Liver (tissue), 9 donors: ENCODE results near the gene PAIP2. TPM values are rescaled to one million over a fixed set of nuclear protein-coding genes. Genes with fewer than 3 reads are reported as not detected.

ENCODE experiments used
- DNase-seq: peaks from one replicate; pipeline ENCODE4 v3.0.0-alpha.2; 2017; ENCODE audit warnings: low spot score
- H3K27ac ChIP-seq, 2 donors: one replicate each; pipeline ENCODE4 v1.7.0; 2013; ENCODE audit warnings: inconsistent platforms in 2 of 2, low read length in 2 of 2, control low read depth in 1 of 2, low read depth in 1 of 2, mild to moderate bottlenecking in 1 of 2
- H3K27me3 ChIP-seq, 4 donors: one replicate each; pipeline versions ENCODE4 v1.6.1 to v1.7.0; 2013; ENCODE audit warnings: low read length in 3 of 4, inconsistent platforms in 1 of 4, mild to moderate bottlenecking in 1 of 4, moderate library complexity in 1 of 4; ENCODE audit not compliant: control insufficient read depth in 4 of 4, insufficient read depth in 4 of 4
- H3K36me3 ChIP-seq, 4 donors: one replicate each; pipeline versions ENCODE4 v1.6.1 to v1.7.0; 2013; ENCODE audit warnings: low read length in 3 of 4, mild to moderate bottlenecking in 3 of 4, low read depth in 1 of 4, moderate library complexity in 1 of 4; ENCODE audit not compliant: control insufficient read depth in 4 of 4, insufficient read depth in 3 of 4
- H3K4me1 ChIP-seq, 4 donors: one replicate each; pipeline versions ENCODE4 v1.6.1 to v1.7.0; 2013; ENCODE audit warnings: low read length in 3 of 4, mild to moderate bottlenecking in 3 of 4, moderate library complexity in 1 of 4; ENCODE audit not compliant: control insufficient read depth in 4 of 4, insufficient read depth in 4 of 4
- H3K4me3 ChIP-seq, 3 donors: one replicate each; pipeline versions ENCODE4 v1.6.1 to v1.7.0; 2013; ENCODE audit warnings: low read length in 3 of 3, control low read depth in 1 of 3, low read depth in 1 of 3, mild to moderate bottlenecking in 1 of 3
- H3K9ac ChIP-seq, 2 donors: one replicate each; pipeline ENCODE4 v1.7.0; 2013; ENCODE audit warnings: low read length in 2 of 2, mild to moderate bottlenecking in 2 of 2, moderate library complexity in 2 of 2, control low read depth in 1 of 2, low read depth in 1 of 2
- H3K9me3 ChIP-seq, 4 donors: one replicate each; pipeline versions ENCODE4 v1.6.1 to v1.7.0; 2013; ENCODE audit warnings: low read length in 3 of 4; ENCODE audit not compliant: control insufficient read depth in 4 of 4
- EGR1 ChIP-seq, 2 donors: IDR thresholded peaks; 2 replicates each; pipeline ENCODE4 v1.6.1; 2016 to 2018; ENCODE audit warnings: antibody characterized with exemption in 2 of 2, low read depth in 2 of 2
- FOXA1 ChIP-seq: IDR thresholded peaks from 2 replicates; pipeline ENCODE4 v1.6.1; 2016; ENCODE audit warnings: antibody characterized with exemption
- FOXA2 ChIP-seq: IDR thresholded peaks from 2 replicates; pipeline ENCODE4 v1.6.1; 2016; ENCODE audit warnings: antibody characterized with exemption
- GABPA ChIP-seq, 2 donors: IDR thresholded peaks in 1 of 2; conservative IDR thresholded peaks in 1 of 2; 2 replicates each; pipeline ENCODE4 v1.6.1; 2016; ENCODE audit warnings: antibody characterized with exemption in 2 of 2, mild to moderate bottlenecking in 1 of 2, moderate library complexity in 1 of 2
- HNF4A ChIP-seq, 2 donors: conservative IDR thresholded peaks; 2 replicates each; pipeline ENCODE4 v1.6.1; 2016; ENCODE audit warnings: antibody characterized with exemption in 2 of 2, mild to moderate bottlenecking in 2 of 2
- HNF4G ChIP-seq: IDR thresholded peaks from 2 replicates; pipeline ENCODE4 v1.6.1; 2016; ENCODE audit warnings: antibody characterized with exemption
- RAD21 ChIP-seq, 2 donors: IDR thresholded peaks; 2 replicates each; pipeline ENCODE4 v1.6.1; 2016; ENCODE audit warnings: antibody characterized with exemption in 2 of 2, mild to moderate bottlenecking in 2 of 2
- RXRA ChIP-seq, 2 donors: IDR thresholded peaks; 2 replicates each; pipeline ENCODE4 v1.6.1; 2017 to 2018; ENCODE audit warnings: antibody characterized with exemption in 2 of 2, mild to moderate bottlenecking in 1 of 2
- SP1 ChIP-seq: IDR thresholded peaks from 2 replicates; pipeline ENCODE4 v1.6.1; 2018; ENCODE audit warnings: antibody characterized with exemption, mild to moderate bottlenecking
- TAF1 ChIP-seq: conservative IDR thresholded peaks from 2 replicates; pipeline ENCODE4 v1.6.1; 2016; ENCODE audit warnings: antibody characterized with exemption, mild to moderate bottlenecking
- YY1 ChIP-seq: IDR thresholded peaks from 2 replicates; pipeline ENCODE4 v1.6.1; 2016; ENCODE audit warnings: antibody characterized with exemption, mild to moderate bottlenecking
- WGBS: extraction: QIAGEN DNeasy Blood & Tissue Kit; methylation state at CpG from one replicate; pipeline ENCODE4 v1.1.7; 2013; 5-methylcytosine and 5-hydroxymethylcytosine counted together
- polyA plus RNA-seq, 2 donors: library from polyadenylated mRNA; stranded (reverse) in 1 of 2; unstranded in 1 of 2; fragments of 200-250 nt in 1 of 2; fragments of >200 nt in 1 of 2; fragmentation: Nextera tagmentation in 1 of 2; extraction: Ambion mirVana in 1 of 2; gene quantifications; one replicate each; pipeline versions ENCODE4 v1.2.1 to v1.2.3, GENCODE V29; 2013 to 2015
- total RNA-seq, 2 donors: library from RNA; depleted of rRNA; stranded (reverse); fragments of >200 nt; gene quantifications; one replicate each; pipeline ENCODE4 v1.2.3, GENCODE V29; 2014
- TF ChIP-seq, protein P1 (sequence below): IDR thresholded peaks from 2 replicates; pipeline ENCODE4 v1.6.1; 2016; ENCODE audit warnings: antibody characterized with exemption
- TF ChIP-seq, protein P2 (sequence below): IDR thresholded peaks from 2 replicates; pipeline ENCODE4 v1.6.1; 2016; ENCODE audit warnings: antibody characterized with exemption
- TF ChIP-seq, protein P3 (sequence below): fragments of 150-350 bp; IDR thresholded peaks from 2 replicates; pipeline ENCODE4 v1.5.1; 2017; ENCODE audit warnings: improper control_type of control experiment, low read depth, low read length; ENCODE audit not compliant: missing input control
- TF ChIP-seq, protein P4 (sequence below): IDR thresholded peaks from 2 replicates; pipeline ENCODE4 v1.6.1; 2016; ENCODE audit warnings: antibody characterized with exemption, mild to moderate bottlenecking
- TF ChIP-seq, protein P5 (sequence below): IDR thresholded peaks from 2 replicates; pipeline ENCODE4 v1.6.1; 2016; ENCODE audit warnings: antibody characterized with exemption
- donor health status: healthy.
- donor health status: healthy.
- donor health status: healthy.
- donor health status: healthy.
- donor health status: healthy.

Gene PAIP2
- total and polyA plus RNA-seq, 4 donors: 41.5 to 63.2 (median 45.1) TPM

- H3K9ac ChIP-seq: peak overlapping the region in 1 of 2 donors; percentile 52
- peak overlapping the region; percentile 57 to 98 (median 64) for H3K4me3 ChIP-seq
- H3K27ac ChIP-seq: peak overlapping the region; percentile 91 to 99
- H3K36me3 ChIP-seq: no peaks in the 10 kb centered on the region
- TF ChIP-seq RAD21 (IDR thresholded peaks at IDR 0.05) (no peak), FOXA1 (no peak), SP1 (no peak), HNF4G (no peak), FOXA2 (no peak), EGR1 (IDR thresholded peaks at IDR 0.05; ENCODE audit: low read depth in 2 of 2) (no peak), TAF1 (no peak), YY1 (no peak), RXRA (IDR thresholded peaks at IDR 0.05) (no peak), HNF4A (conservative IDR thresholded peaks at IDR 0.05) (no peak), GABPA (IDR thresholded peaks at IDR 0.05 in 1 of 2, conservative IDR thresholded peaks at IDR 0.05 in 1 of 2) (no peak)
- TF ChIP-seq, protein P1, sequence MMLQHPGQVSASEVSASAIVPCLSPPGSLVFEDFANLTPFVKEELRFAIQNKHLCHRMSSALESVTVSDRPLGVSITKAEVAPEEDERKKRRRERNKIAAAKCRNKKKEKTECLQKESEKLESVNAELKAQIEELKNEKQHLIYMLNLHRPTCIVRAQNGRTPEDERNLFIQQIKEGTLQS: no peak
- TF ChIP-seq, protein P2, sequence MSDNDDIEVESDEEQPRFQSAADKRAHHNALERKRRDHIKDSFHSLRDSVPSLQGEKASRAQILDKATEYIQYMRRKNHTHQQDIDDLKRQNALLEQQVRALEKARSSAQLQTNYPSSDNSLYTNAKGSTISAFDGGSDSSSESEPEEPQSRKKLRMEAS: no peak
- TF ChIP-seq, protein P3, sequence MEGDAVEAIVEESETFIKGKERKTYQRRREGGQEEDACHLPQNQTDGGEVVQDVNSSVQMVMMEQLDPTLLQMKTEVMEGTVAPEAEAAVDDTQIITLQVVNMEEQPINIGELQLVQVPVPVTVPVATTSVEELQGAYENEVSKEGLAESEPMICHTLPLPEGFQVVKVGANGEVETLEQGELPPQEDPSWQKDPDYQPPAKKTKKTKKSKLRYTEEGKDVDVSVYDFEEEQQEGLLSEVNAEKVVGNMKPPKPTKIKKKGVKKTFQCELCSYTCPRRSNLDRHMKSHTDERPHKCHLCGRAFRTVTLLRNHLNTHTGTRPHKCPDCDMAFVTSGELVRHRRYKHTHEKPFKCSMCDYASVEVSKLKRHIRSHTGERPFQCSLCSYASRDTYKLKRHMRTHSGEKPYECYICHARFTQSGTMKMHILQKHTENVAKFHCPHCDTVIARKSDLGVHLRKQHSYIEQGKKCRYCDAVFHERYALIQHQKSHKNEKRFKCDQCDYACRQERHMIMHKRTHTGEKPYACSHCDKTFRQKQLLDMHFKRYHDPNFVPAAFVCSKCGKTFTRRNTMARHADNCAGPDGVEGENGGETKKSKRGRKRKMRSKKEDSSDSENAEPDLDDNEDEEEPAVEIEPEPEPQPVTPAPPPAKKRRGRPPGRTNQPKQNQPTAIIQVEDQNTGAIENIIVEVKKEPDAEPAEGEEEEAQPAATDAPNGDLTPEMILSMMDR: no peak
- TF ChIP-seq, protein P4, sequence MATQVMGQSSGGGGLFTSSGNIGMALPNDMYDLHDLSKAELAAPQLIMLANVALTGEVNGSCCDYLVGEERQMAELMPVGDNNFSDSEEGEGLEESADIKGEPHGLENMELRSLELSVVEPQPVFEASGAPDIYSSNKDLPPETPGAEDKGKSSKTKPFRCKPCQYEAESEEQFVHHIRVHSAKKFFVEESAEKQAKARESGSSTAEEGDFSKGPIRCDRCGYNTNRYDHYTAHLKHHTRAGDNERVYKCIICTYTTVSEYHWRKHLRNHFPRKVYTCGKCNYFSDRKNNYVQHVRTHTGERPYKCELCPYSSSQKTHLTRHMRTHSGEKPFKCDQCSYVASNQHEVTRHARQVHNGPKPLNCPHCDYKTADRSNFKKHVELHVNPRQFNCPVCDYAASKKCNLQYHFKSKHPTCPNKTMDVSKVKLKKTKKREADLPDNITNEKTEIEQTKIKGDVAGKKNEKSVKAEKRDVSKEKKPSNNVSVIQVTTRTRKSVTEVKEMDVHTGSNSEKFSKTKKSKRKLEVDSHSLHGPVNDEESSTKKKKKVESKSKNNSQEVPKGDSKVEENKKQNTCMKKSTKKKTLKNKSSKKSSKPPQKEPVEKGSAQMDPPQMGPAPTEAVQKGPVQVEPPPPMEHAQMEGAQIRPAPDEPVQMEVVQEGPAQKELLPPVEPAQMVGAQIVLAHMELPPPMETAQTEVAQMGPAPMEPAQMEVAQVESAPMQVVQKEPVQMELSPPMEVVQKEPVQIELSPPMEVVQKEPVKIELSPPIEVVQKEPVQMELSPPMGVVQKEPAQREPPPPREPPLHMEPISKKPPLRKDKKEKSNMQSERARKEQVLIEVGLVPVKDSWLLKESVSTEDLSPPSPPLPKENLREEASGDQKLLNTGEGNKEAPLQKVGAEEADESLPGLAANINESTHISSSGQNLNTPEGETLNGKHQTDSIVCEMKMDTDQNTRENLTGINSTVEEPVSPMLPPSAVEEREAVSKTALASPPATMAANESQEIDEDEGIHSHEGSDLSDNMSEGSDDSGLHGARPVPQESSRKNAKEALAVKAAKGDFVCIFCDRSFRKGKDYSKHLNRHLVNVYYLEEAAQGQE: no peak
- DNase-seq: no peak
- no peaks in the 10 kb centered on the region for H3K9me3 ChIP-seq
- no peaks in the 10 kb centered on the region for H3K27me3 ChIP-seq
- 3% methylated on average over 17 of the region's 17 CpGs for WGBS
- H3K4me1 ChIP-seq: peaks cover 0 to 20% (median 13%) of the 10 kb centered on the region in 4 donors
Measured at GRCh38 chr5:139341187-139341688, 416 bp upstream of the PAIP2 start.

GRCh38 chr5:139342423-139342723, 719 bp downstream of the PAIP2 start:
- peak overlapping the region; percentile 64 to 98 (median 85) for H3K4me3 ChIP-seq
- no peak for TF ChIP-seq EGR1 (IDR thresholded peaks at IDR 0.05; ENCODE audit: low read depth in 2 of 2)
- TF ChIP-seq, protein P5, sequence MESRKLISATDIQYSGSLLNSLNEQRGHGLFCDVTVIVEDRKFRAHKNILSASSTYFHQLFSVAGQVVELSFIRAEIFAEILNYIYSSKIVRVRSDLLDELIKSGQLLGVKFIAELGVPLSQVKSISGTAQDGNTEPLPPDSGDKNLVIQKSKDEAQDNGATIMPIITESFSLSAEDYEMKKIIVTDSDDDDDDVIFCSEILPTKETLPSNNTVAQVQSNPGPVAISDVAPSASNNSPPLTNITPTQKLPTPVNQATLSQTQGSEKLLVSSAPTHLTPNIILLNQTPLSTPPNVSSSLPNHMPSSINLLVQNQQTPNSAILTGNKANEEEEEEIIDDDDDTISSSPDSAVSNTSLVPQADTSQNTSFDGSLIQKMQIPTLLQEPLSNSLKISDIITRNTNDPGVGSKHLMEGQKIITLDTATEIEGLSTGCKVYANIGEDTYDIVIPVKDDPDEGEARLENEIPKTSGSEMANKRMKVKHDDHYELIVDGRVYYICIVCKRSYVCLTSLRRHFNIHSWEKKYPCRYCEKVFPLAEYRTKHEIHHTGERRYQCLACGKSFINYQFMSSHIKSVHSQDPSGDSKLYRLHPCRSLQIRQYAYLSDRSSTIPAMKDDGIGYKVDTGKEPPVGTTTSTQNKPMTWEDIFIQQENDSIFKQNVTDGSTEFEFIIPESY: no peak
- no peak for TF ChIP-seq FOXA1
- TF ChIP-seq HNF4A (conservative IDR thresholded peaks at IDR 0.05): no peak
- 1% methylated on average over 16 of the region's 16 CpGs for WGBS
- peak overlapping the region; percentile 83 to 92 for H3K9ac ChIP-seq
- no peaks in the 10 kb centered on the region for H3K36me3 ChIP-seq
- peak overlapping the region; percentile 91 to 99 for H3K27ac ChIP-seq
- no peaks in the 10 kb centered on the region for H3K9me3 ChIP-seq
- no peaks in the 10 kb centered on the region for H3K27me3 ChIP-seq
- no peak for DNase-seq
- peaks cover 0 to 20% (median 13%) of the 10 kb centered on the region in 4 donors for H3K4me1 ChIP-seq
